IPS-18c (cell line): ENCODE measurements around the gene CEP170B.
"Not testable (repeated sequence)": the region's sequence is repeated elsewhere in the genome, so short reads cannot be mapped to it uniquely, and the experiment has no call there.

ENCODE experiments used
- H3K4me3 ChIP-seq: 2 replicates; pipeline ENCODE4 v1.7.0; 2013; ENCODE audit warnings: low read depth, mild to moderate bottlenecking, low read length, moderate library complexity; ENCODE audit not compliant: insufficient read depth
- H3K9me3 ChIP-seq: one replicate; pipeline ENCODE4 v1.6.1; 2013; ENCODE audit warnings: mild to moderate bottlenecking, low read length, moderate library complexity; ENCODE audit not compliant: control insufficient read depth, insufficient read depth

Gene CEP170B

DNA sequence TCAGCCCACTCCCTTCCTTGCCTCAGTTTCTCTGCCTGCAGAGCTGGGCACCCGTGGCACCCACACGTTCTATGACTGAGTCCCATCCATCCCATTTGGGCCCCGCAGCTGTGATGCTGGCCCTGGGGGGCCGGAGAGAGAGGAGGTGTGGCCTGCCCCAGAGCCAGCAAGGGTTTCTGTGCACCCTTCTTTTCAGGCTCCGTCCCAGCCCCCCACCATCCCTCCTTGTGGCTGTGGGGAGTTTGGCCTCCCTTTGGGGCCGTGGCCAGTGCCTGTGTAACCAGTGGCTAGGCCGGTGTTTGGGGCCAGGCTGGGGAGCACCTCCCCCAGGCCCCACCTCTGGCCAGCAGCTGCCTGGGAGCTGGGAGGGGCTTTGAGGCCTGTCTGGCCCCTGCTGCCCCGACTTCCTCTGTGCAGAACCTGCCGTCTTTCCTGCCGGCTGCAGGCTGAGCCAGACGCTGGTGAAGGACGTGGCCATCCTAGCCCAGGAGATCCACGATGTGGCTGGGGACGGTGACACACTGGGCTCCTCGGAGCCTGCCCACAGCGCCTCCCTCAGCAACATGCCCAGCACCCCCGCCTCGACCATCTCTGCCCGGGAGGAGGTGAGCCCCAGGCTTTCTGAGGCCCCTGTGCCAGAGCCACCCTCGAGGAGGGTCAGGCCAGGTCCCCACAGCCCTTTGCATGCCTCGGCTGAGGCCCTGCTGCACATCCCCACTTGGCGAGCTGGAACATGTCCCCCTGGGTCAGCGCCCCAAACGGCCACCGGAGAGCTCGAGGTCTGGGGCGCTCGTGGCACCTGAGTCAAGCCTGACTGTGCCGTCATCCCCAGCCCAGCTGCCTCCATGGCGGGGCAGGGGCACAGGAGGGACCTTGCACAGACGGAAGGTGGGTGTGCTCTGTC lies 27.7 kb downstream of the CEP170B start:
- Histone ChIP-seq H3K9me3 (no peaks in the 10 kb centered on the region), H3K4me3 (no peak overlapping the region)

DNA sequence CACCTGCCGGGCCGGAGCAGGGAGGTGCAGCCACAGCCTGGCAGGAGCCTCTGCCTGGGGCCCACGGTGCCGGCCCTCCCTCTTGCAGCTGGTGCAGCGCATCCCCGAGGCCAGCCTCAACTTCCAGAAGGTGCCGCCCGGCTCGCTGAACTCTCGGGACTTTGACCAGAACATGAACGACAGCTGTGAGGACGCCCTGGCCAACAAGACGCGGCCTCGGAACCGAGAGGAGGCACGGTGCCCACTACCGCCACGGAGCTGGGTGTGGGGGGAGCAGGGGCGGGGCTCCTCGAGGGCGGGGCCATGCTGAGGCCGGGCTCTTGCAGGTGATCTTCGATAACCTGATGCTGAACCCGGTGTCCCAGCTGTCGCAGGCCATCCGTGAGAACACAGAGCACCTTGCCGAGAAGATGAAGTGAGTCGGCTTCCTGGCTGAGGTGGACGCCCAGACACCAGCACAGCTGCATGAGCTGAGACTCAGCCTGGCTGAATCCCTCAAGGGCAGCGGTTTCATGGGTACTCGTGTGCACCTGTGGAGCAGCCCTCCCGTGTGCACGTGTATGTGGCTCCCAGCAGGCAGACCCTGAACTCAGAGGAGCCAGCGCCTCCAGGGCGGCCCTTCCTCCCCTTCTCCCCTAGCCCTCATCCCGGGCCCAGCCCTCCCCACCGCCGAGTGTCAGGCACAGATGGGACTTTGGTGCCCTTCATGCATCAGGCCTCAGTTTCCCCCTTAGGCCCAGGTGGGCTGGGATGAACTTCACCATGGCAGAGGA lies 28.6 kb downstream of the CEP170B start:
- no peak overlapping the region for H3K4me3 ChIP-seq
- H3K9me3 ChIP-seq, result no peaks in the 10 kb centered on the region

DNA sequence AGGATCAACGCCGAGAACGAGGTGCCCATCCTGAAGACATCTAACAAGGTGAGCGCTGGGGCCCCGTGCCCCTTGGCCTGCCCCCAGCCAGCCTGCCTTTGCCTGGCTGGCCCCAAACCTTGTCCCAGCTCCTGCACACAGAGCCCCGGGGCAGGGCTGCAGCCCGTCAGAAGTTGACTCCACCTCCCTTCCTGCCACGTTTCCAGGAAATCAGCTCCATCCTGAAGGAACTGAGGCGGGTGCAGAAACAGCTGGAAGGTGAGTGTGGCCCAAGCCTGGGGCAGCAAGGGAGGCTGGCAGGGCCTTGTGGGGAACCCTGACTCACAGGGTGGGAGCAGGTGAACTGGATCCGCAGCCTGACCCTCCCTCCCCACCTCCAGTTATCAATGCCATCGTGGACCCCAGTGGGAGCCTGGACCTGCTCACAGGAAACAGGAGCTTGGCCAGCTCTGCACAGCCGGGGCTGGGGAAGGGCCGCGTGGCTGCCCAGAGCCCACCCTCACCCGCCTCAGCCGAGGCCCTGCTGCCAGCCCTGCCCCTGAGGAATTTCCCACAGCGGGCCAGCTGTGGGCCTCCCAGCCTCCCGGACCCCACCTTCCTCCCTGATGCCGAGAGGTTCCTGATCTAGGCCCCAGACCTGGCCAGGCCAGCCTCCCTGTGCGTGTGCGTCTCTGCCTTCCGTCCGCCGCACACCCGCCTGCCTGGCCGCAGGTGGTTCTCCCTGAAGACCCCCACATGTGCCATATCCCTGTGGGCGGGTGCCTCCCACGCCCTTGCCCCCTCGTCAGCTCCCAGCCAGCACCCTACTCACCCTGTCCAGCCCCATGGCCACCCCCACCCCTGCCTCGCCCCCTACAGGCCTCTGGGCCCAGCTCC lies 29.5 kb downstream of the CEP170B start:
- H3K9me3 ChIP-seq, result no peaks in the 10 kb centered on the region
- H3K4me3 ChIP-seq, result no peak overlapping the region

DNA sequence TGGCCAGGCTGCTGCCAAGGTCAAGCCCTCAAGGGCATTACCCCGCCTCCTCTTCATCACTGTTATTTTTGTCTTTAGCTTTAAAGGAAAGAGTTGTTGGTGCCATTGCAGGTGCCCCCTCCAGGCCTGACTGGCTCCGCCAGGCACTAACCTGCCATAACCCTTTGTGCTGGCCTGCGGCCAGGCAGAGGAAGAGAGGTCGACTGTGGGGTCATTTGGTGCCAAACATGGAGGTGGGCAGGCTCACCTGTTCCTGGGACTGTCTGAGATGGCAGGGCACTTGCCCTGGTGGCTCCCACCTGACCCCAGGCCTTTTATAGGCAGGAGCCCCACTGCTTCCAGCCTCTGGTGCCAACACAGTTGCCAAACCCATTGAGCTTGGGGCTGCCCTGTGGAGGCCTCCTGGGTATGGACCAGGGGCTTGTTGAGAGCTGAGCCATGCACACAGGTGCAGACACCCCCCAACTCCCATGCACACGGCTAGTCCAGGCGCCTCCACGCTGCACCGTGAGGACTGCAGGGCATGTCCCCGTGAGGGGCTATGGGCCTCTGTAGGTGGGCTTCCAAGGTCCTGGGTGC lies 30.2 kb downstream of the CEP170B start:
- no peak overlapping the region for H3K4me3 ChIP-seq
- no peaks in the 10 kb centered on the region for H3K9me3 ChIP-seq

DNA sequence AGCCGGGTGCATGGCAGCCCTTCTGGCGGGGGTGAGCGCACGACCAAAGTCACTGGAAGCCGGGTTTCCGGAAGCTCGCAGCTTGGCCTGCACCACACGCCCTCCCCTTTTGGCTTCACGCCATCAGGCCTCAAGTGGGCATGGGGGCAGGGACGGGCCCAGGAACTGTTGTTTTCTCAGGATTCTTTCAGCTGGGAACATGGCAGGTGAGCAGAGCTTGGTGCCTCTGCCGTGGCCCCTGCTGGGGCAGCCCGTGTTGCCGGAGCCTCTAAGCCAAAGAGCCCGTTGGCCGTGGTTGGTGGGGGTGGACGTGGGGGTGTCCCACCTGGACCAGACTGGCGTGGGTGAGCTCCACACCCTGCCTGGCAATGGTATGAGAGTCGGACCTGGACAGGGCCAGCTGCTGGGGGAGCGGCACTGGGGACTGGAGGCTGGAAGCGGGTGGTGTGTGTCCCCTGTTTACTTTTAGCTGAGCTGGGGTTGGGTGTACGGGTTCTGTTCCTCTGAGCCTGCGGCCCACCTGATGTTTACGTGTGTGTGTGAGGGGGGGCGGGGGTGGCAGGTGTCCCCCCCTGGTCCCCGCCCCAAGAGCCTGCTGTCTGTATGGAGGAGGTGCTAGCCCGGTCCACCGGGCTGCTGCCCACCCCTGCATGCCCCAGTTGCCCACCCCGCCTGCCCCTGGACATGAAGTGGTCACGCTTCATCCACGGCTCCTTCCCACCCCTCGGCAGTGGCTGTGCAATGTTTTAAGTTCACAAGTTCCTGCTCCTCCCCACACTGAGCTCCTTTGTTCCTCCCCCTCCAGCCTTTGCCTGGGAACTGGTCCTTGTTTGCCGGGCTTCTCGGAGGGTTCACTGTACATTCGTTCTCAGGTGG lies 31.0 kb downstream of the CEP170B start:
- H3K9me3 ChIP-seq, result no peaks in the 10 kb centered on the region
- H3K4me3 ChIP-seq, result no peak overlapping the region

DNA sequence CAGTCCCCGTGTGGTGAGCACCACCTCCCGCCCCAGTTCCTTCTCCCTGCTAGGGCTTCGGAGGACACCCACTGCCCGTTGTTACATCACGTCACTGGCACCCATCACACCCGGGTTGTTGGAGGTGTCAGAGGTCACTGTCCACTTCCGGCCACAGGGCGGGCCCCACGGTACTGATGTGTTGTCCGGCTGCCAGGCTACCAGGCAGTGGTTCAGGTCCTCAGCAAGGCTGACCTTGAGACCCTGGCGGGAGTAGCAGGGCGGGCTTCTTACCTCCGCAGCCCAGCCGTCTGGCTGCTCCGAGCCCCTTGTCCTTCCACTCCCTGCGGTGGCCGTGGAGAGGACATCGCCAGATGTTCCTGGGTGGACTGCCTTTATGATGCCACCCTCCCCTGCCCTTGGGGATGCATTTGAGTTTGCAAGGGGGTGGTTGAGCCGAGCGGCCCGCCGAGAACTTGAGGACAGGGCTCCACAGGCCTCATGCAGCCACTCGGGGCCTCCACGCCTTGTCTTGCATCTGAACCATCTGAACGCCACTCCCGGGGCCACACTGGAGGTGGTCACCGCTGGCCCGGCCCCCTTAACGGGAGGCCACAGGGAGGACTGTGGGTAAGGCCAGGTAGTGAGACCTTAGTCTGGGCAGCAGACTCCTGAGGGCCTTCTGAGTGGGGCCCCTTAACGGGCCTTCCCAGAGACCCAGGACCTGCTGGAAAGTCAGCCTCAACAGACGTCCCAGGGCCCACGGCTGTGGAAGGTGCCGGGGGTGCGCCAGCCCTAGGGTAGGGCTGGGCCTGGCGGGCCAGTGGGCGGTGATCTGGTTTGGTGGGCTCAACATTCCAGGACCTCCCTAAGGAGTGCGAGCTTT lies 32.5 kb downstream of the CEP170B start:
- H3K4me3 ChIP-seq, result no peak overlapping the region
- no peaks in the 10 kb centered on the region for H3K9me3 ChIP-seq

DNA sequence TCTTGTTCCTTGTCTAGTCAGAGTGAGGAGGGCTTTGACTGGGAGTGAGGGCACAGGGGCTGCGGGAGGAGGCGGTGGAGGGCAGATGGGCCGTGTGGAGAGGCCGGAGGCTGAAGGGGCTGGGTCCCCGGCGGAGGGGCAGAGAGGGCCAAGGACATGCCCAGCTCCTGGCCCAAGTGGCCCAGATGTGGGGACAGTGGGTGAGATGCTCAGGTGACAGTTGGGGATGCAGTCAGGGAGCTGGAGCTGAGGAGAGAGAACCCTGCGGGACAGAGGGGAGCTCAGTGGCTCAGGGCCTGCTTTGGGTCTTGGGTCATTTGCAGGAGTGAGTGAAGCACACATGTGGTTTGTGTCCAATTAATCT lies 33.1 kb downstream of the CEP170B start:
- no peak overlapping the region for H3K4me3 ChIP-seq
- H3K9me3 ChIP-seq, result peaks cover 1% of the 10 kb centered on the region

DNA sequence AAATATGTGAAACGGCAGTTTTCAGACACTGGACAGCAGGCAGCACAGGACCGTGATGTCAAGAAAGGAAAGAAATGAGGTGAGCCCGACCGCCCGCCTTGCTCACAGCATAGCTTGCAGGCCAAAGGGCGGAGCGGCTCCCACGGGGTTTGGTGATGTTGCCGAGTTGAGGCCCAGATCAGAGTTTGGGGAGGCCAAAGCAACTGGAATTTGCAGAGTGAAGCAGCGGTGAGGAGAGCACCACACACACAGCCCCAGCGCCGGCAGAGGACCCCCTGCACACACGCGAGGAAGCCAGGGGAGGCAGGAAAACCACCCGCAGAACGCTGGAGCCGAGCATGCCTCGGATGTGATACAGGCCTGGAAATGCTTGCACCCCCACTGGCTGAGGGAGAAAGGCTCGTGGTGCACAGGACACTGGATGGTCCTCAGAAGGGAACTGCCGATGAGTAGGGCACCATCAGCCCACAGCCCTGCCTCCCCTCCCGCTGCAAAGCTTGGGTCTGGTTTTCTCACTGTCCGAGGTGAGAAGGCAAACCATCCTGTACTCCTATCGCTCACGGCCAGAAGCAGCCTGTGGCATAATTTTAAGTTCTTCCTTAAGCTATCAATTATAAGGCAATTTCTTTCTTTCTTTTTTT lies 33.9 kb downstream of the CEP170B start:
- Histone ChIP-seq H3K9me3 (peaks cover 2% of the 10 kb centered on the region), H3K4me3 (no peak overlapping the region)

DNA sequence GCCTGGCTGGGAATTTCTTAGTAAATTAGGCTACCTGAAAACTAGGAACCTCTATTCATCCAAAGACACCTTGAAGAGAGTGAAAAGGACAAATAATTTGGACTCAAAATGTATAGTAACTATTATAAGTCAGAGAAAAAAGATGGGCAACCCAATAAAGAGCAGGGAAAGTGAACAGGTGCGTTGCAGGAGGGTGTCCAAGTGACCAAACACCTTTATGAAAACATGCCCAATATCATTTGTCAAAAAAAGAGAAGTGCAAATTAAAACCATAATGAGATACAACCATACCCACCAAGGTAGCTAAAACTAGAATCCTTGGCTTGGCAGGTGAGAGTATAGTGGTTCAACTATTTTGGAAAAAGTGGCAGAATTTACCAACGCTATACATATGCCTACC lies 34.7 kb downstream of the CEP170B start:
- Histone ChIP-seq H3K4me3 (no peak overlapping the region), H3K9me3 (peaks cover 2% of the 10 kb centered on the region)

DNA sequence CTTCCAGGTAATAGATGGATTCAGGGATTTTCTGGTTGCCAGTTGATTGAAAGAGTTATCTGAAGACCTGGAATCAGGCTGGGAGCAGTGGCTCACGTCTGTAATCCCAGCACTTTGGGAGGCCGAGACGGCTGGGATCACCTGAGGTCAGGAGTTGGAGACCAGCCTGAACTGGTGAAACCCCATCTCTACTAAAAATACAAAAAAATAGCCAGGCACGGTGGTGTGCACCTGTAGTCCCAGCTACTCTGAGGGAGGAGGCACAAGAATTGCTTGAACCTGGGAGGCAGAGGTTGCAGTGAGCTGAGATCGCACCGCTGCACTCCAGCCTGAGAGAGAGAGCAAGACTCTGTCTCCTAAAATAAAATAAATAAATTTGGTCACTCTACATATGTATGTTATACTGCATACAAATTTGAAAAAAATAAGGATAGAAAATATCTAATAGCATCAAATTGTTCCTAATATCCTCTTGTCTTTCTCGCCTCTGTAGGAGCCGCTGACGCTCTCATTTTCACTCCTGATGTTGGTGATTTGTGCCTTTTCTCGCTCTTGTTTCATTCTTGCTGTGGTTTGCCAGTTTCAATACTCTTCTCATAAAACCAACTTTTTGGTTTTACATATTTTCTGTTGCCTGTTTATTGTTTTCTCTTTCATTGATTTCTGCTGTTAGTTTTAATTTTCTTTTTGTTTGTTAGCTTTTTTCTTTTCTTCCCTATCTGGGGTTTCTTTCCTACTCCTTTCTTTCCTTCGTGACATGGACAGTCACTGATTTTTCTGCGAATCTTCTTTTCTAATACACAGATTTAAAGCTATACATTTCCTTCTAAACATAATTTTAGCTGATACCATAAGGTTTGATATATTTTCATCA lies 35.8 kb downstream of the CEP170B start:
- peaks cover 2% of the 10 kb centered on the region for H3K9me3 ChIP-seq
- H3K4me3 ChIP-seq, result no peak overlapping the region

DNA sequence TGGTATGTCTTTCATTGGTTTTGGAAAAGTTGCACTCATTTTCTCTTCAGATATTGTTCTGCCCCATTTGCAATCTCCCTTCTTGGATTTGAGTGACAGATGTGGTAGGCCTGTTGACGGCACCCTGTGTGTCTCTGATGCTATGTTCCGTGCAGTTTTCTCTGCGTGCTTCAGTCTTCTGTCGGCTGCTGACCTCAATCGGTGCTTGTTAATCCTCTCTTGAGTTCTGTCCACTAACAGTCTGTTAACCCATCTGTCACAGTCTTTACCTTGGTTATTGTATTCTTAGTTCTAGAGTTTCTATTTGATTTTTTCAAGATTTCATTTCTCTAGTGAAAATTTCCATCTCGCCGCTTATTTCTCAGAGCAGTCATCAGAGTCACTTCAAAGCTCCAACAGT lies 38.9 kb downstream of the CEP170B start:
- H3K9me3 ChIP-seq, result peaks cover 2% of the 10 kb centered on the region
- no peak overlapping the region for H3K4me3 ChIP-seq

DNA sequence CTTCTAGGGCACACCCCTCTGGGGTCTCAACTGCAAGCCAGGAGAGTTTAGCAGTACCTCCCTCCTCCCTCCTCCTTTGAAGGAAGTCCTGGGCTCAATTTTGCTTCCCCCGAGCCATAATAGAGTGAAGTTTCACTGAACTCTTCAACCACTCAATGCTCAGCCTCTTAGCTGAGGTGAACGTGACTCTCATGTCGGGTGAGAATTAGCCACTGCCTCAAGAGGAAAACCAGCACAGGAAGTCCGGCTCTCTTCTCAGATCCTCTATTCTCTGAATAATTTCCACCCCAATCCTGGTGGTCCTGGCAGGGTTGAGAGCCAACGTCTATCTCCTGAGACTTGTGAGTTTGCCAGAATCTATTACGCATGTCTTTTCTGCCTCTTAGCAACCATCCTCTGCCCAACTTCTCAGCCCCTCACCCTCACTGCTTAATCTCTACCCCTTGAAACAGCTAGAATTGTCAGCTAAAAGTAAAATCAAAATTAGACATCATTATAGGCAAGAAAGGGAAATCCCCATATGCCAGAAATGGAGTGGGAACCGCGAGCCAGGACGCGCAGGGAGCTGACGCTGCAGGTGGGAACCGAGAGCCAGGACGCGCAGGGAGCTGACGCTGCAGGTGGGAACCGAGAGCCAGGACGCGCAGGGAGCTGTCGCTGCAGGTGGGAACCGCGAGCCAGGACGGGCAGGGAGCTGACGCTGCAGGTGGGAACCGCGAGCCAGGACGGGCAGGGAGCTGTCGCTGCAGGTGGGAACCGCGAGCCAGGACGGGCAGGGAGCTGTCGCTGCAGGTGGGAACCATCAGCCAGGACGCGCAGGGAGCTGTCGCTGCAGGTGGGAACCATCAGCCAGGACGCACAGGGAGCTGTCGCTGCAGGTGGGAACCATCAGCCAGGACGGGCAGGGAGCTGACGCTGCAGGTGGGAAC lies 39.8 kb downstream of the CEP170B start:
- not testable (repeated sequence) for H3K4me3 ChIP-seq

DNA sequence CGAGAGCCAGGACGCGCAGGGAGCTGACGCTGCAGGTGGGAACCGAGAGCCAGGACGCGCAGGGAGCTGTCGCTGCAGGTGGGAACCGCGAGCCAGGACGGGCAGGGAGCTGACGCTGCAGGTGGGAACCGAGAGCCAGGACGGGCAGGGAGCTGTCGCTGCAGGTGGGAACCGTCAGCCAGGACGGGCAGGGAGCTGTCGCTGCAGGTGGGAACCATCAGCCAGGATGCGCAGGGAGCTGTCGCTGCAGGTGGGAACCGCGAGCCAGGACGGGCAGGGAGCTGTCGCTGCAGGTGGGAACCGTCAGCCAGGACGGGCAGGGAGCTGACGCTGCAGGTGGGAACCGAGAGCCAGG lies 40.5 kb downstream of the CEP170B start:
- H3K9me3 ChIP-seq, H3K4me3 ChIP-seq: not testable (repeated sequence)

More for the DNA sequence above, 39.8 kb downstream of the CEP170B start:
- not testable (repeated sequence) for H3K9me3 ChIP-seq
